CD4-positive, alpha-beta T cell treated with Interleukin-4 for 4 hours (primary cell): ENCODE data around the gene KNOP1.

Source experiments
- DNase-seq: peaks from one replicate; pipeline ENCODE4 v3.0.0-alpha.2; 2020

Gene KNOP1, protein sequence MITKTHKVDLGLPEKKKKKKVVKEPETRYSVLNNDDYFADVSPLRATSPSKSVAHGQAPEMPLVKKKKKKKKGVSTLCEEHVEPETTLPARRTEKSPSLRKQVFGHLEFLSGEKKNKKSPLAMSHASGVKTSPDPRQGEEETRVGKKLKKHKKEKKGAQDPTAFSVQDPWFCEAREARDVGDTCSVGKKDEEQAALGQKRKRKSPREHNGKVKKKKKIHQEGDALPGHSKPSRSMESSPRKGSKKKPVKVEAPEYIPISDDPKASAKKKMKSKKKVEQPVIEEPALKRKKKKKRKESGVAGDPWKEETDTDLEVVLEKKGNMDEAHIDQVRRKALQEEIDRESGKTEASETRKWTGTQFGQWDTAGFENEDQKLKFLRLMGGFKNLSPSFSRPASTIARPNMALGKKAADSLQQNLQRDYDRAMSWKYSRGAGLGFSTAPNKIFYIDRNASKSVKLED

DNA sequence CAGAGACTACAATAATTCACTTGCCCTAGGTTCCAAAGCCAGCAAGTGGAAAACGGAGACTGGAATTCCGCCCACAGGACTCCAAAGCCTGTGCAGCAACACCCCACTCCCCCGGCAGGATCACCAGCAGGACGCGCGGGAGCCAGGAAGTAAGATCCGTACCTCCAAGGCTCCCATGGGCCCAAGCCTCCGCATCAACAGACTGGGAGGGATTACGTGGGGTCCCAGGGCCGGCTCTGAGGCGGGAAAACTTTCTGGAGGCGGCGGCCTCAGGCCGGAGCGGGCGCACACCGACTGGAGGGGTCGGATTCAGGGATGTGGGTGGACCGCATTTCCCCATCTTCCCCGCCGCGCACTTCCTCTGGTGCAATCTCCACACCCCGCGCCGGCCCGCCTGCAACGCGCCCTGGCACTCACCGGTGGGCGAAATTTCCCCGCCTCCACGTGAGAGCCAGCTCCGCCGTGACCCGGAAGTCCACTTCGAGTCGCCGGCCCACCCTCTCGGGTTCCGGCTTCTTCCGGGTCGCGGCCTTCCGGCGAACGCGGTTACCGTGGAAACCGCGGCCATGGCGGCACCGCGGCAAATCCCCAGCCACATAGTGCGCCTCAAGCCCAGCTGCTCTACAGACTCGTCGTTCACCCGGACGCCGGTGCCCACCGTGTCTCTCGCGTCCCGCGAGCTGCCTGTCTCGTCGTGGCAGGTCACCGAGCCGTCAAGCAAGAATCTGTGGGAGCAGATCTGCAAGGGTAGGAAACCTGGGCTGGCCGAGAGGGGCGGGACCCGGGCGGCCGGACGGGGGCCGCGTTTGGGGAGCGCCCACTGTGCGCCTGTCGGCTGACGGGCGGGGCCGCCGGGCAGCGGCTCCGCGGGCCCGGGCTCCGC, at the start of gene KNOP1, which contains the start of gene IQCK:
Gene KNOP1, minus strand, starts transcription at position 487 of the 883 bp plus-strand sequence. CDS start 3,192 bp downstream, outside the sequence.
Gene IQCK, plus strand, starts transcription at position 531 of the 883 bp plus-strand sequence. Its CDS starts 36 bp downstream, at position 567.
- DNase-seq = peak; percentile 86

DNA sequence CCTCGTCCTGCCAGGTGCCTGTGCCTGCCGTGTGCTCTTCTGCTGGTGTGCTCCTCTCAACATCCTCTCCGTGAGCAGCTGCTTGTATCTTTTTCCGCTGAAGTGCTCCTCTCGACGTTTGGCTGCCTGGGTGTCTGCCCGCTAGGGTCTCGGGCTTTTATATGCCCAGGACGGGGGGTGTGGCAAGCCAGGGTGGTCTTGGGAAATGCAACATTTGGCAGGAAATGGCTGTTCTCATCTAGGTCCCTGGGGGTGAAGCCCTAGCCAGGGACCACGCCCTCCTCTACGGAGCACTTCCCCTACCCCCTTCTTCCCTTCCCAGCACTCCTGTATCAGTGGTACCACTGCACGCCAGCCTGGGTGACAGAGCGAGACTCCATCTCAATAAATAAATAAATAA, 49.5 kb upstream of the KNOP1 start:
- no peak for DNase-seq

DNA sequence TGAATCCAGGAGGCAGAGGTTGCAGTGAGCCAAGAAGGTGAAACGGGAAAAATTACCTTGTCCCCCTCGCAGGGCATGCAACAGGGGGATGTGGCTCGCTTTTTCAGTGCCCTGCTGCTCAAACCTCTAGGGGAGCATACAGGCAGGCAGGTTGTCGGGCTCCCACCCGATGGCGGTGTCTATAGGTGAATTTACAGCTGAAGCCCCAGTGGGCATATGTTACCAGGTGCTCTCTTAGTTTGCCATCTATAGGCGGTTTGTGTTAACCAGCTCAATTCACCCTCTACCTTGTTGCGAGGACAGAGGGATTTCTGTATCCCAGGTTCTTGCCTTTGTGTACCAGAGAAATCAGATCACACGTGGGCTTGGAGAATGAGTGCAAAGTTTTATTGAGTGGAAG, 49.0 kb upstream of the KNOP1 start:
- DNase-seq = no peak

DNA sequence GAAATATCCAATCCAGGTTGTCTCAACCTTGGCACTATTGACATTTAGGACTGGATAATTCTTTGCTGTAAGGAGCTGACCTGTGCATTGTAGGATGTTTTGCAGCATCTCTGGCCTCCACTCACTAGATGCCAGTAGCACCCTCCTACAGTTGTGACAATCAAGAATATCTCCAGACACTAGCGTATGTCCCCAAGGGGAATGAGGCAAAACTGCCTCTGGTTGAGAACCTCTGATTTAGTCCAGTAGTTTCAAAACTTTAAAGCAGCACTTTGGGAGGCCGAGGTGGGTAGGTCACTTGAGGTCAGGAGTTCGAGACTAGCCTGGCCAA, 48.5 kb upstream of the KNOP1 start:
- no peak for DNase-seq

- DNase-seq = no peak
These were observed 48.0 kb upstream of the KNOP1 start for GRCh38 chr16:19765860-19766553.

GRCh38 chr16:19760356-19761060, 42.5 kb upstream of the KNOP1 start:
- DNase-seq = no peak

DNA sequence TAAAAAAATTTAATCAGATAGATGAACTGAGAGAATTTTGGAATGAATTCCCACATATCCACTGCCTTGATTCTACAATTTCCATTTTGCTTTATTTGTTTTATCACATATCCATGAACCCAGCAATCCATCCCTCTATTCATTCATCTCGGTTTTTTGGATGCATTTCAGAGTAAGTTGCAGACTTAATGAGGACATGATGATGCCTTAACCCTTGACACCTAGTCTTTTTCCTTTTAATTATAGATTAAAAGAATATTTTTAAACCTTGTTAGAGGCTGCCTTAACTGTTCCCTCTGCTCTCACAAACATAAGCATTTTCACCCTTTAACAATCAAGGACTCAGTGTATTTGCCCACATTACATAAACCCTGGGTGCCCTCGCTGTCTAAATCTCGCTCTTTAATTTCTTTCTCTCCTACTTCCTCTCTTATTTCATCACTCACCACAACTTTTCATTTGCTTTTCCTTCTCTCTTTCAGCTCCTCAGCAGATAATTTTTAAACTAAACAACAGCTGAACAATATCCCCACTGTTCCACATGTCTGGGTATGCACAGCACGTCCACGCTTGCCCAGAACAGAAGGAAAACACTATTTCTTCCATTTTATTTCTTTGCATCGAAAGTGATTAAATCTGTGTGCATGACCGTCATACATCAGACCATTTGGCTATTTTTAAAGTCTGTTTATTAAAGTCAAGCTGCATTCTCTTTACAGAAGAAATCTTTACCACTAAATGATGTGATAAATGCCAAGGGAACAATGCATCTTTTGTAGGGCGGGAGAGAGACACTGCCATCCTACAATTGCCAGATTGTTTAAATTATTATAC, 40.0 kb upstream of the KNOP1 start:
- DNase-seq = no peak

DNA sequence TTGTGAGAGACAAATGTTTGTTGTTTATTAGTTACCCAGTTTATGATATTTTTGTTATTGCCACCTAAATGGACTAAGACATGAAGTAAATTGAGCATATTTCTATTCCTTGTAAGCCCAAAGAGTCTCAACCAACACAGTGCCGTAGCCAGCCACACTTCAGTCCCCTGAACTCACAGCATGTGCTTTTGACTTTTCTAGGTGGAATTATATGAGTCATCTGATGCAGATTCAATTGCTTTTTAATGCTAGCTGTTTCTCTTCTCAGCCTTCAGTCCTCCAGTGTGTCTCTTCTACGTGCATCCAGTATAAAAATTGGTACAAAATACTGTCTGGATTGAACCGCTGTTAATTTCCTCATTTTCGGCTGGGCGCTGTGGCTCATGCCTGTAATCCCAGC, 39.0 kb upstream of the KNOP1 start:
- no peak for DNase-seq

- no peak for DNase-seq
These were observed 37.2 kb upstream of the KNOP1 start for GRCh38 chr16:19755268-19755667.

GRCh38 chr16:19754644-19755036, 36.6 kb upstream of the KNOP1 start:
- no peak for DNase-seq

- DNase-seq = no peak
These were observed 36.0 kb upstream of the KNOP1 start for GRCh38 chr16:19753815-19754643.

GRCh38 chr16:19751478-19752385, 33.7 kb upstream of the KNOP1 start:
- no peak for DNase-seq

GRCh38 chr16:19749571-19750080, 31.6 kb upstream of the KNOP1 start:
- DNase-seq = no peak

DNA sequence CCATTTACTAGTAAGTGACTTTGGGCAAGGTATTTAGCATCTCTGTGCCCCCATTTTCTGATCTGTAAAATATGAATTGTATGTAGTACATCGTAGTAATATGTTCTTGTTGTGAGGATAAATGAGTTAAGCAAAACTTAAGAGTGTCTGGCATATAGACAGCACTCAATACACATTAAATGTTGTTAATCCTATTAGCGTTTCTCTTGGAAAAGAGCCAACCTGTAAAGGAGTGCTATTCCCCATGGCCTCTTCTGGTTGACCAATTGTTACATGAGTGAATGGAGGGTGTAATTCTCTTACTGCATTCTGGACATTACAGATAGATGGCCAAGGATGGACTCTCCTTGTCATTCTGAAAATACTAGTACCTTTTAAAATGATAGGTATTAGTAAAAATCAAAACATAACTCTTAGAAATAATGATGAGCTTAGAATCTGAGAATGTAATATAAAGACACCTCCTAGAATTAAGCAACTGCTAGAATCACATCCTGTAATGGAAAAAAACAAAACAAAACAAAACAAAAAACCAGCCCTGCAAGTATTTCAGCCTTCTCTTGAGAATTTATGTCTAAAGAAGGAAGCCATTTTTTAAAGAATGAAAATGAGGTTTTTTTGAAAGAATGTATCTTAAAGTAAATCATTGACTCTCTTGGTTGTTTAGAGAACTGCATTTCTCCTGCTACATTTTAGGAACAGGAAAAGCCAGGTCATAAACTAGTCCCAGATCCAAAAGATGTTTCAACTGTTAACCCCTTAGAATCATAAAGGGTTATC, 30.6 kb upstream of the KNOP1 start:
- no peak for DNase-seq

DNA sequence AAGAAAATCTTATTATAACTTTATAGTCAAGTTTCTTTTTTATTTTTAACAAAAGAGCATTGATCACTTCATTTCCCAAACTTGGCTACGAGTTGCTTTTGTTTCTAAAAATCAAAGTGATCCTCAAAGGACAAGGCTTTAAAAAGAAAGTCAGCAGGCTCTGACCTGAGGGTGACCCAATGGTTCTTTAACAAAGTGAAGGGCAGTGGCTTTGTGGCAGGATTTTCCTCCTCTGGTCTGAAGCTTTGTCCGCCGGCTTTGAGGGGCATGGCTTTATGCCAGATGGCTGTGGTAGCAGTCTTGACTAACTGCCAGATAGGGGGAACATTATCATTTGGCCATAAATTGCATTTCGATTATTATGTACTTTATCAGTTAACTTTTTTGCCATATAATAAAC, 28.5 kb upstream of the KNOP1 start:
- DNase-seq = no peak

- DNase-seq = no peak
These were observed 27.4 kb upstream of the KNOP1 start for GRCh38 chr16:19745286-19746010.

DNA sequence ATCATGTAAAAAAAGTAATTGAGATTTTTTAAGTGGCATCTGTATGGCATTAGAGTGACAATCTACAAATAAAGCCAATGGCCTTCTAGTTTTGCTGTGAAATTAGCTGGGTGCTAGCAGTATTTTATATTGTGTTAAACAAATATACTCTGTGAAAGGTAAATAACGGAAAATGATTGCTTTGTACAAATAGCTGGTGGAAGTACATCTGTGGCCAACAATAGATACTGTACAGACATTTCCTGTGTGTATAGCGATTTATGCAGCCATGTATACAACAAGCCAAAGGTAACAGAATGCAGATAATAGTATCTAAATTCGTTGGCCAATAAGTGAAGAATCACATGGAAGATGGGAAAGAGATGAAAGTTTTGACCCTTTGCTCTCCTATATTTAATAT, 26.6 kb upstream of the KNOP1 start:
- no peak for DNase-seq

DNA sequence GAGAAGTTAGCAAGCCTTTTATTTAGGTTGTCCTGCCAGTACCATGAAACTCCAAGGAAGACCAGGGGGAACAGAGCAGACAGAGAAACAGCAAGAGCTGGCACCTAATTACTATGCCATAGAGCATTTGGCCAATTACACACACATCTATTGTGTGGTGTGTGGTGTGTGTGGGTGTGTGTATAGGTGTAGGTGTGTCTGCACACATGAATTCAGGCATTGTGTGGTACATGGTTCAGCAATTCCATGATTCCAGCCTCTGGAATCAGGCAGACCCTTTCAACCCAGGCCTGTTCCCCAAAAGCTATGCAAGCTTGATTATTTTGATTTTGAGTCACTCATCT, 25.8 kb upstream of the KNOP1 start:
- DNase-seq = no peak
